ENCODE data around the gene WDR7. TPM values are rescaled to one million over a fixed set of nuclear protein-coding genes. Genes with fewer than 3 reads are reported as not detected.

WDR7 gene
- total and polyA plus RNA-seq, 10 of the 15 experiments (the other 5 are each of a cell fraction or from before 2014, with no cell fraction given): 2.8 to 16.5 (median 11.7) TPM

DNA sequence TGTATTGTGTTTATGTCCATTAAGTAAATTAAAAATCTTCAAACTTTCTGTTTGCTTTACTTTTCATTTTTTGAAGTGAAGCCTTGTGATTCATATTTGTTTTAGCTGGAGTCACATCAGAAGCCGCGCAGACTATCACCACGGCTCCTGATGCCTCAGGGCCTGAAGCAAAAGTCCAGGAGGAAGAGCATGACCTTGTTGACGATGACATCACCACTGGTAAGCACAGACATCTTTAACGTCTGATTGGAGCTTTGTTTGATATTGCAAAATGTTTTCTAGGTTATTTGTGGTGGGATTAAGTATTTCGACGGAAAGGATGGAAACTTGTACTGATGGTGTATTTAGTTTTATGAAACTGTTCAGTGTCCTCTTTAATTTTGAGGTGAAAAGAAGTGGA lies 164.8 kb downstream of the WDR7 start:
- no peak overlapping the region for H3K4me3 ChIP-seq
- CTCF ChIA-PET: interaction anchor here (1.2 to 1.5 kb wide), 3 partner anchors 10 to 53 kb away, joined by 3 read pairs; no protein-coding TSS in a partner anchor
- no peak overlapping the region for H3K27ac ChIP-seq (ENCODE audit: control insufficient read depth, insufficient read depth)
- no peak for ATAC-seq
- H4K20me1 ChIP-seq (ENCODE audit: control insufficient read depth, insufficient read depth): no peaks in the 10 kb centered on the region
- in situ Hi-C loops (cut with MboI) (no loop called here), intact Hi-C loops (cut with micrococcal nuclease; ENCODE audit: unreplicated experiment) (no loop called here)
- H3K79me2 ChIP-seq (ENCODE audit: control insufficient read depth, insufficient read depth, low read length): no peaks in the 10 kb centered on the region
- H2AFZ ChIP-seq (ENCODE audit: control insufficient read depth, low read depth, low read length): no peak overlapping the region
- over 99% methylated on average over 7 of the region's 7 CpGs for WGBS (ENCODE audit: insufficient coverage, insufficient replicate concordance, low lambda C conversion rate, missing lambda C conversion rate)
- no peak overlapping the region for H3K9ac ChIP-seq (ENCODE audit: control insufficient read depth, insufficient read depth, low read length)
- no peak for DNase-seq (ENCODE audit: low read depth, low spot score)
- TF ChIP-seq NFIC (IDR thresholded peaks at IDR 0.05; ENCODE audit: low read depth, low read length): no peak
- no peak for TF ChIP-seq CTCF (IDR thresholded peaks at IDR 0.05 in 2 of 3, conservative IDR thresholded peaks at IDR 0.05 in 1 of 3; ENCODE audit: control insufficient read depth in 2 of 3, extremely low read depth in 1 of 3, insufficient read depth in 1 of 3, low read depth in 3 of 3, low read length in 3 of 3)
- no peak for TF ChIP-seq ATF7 (IDR thresholded peaks at IDR 0.05; ENCODE audit: low read depth)
- TF ChIP-seq SMC3 (IDR thresholded peaks at IDR 0.05; ENCODE audit: borderline replicate concordance, low read length): no peak
- TF ChIP-seq NBN (IDR thresholded peaks at IDR 0.05): no peak
- TF ChIP-seq CHD4 (IDR thresholded peaks at IDR 0.05): no peak
- TF ChIP-seq SKIL (IDR thresholded peaks at IDR 0.05; ENCODE audit: low read depth, poor library complexity, severe bottlenecking): no peak
- TF ChIP-seq HDGF (IDR thresholded peaks at IDR 0.05): no peak
- no peak for TF ChIP-seq RAD51 (IDR thresholded peaks at IDR 0.05)
- no peak for TF ChIP-seq GATAD2B (conservative IDR thresholded peaks at IDR 0.05; ENCODE audit: low read depth)
- no peak for TF ChIP-seq CBX3 (IDR thresholded peaks at IDR 0.05; ENCODE audit: borderline replicate concordance, low read depth)
- TF ChIP-seq CEBPB (IDR thresholded peaks at IDR 0.05; ENCODE audit: borderline replicate concordance in 1 of 2, low read depth in 2 of 2, low read length in 2 of 2): no peak
- TF ChIP-seq FOS (IDR thresholded peaks at IDR 0.05; ENCODE audit: borderline replicate concordance, extremely low read depth, insufficient read length): no peak
- TF ChIP-seq CHD1 (IDR thresholded peaks at IDR 0.05; ENCODE audit: low read depth, low read length): no peak
- POLR2A ChIA-PET: no interaction called here
- no peaks in the 10 kb centered on the region for H3K4me1 ChIP-seq (ENCODE audit: control insufficient read depth, insufficient read depth, low read length)
- SMC1A ChIA-PET (ENCODE audit: uncharacterized antibody, unreplicated experiment): interaction anchor here (1.0 kb wide), 2 partner anchors 27 to 765 kb away, joined by 3 read pairs; no protein-coding TSS in a partner anchor
- H3K4me2 ChIP-seq (ENCODE audit: control insufficient read depth, insufficient read depth): no peak overlapping the region
- BruUV-seq (replicated peaks): no TSS peak
- RAD21 ChIA-PET (ENCODE audit: unreplicated experiment): no interaction called here
- no peaks in the 10 kb centered on the region for H3K9me3 ChIP-seq (replicated peaks; ENCODE audit: control insufficient read depth, insufficient read depth, low read length)
- no peaks in the 10 kb centered on the region for H3K27me3 ChIP-seq (replicated peaks in 1 of 2; ENCODE audit: control insufficient read depth in 2 of 2, insufficient read depth in 2 of 2, low read length in 1 of 2)
- FAIRE-seq: no peak
- H3K36me3 ChIP-seq (ENCODE audit: control insufficient read depth in 2 of 2, insufficient read depth in 2 of 2, low read length in 1 of 2): no peaks in the 10 kb centered on the region
